COLO829 (cell line): ENCODE measurements around the gene ATG9A.

Source experiments
- DNase-seq: peaks from one replicate; pipeline ENCODE4 v3.0.0; 2012; ENCODE audit warnings: low spot score

The ATG9A gene

DNA sequence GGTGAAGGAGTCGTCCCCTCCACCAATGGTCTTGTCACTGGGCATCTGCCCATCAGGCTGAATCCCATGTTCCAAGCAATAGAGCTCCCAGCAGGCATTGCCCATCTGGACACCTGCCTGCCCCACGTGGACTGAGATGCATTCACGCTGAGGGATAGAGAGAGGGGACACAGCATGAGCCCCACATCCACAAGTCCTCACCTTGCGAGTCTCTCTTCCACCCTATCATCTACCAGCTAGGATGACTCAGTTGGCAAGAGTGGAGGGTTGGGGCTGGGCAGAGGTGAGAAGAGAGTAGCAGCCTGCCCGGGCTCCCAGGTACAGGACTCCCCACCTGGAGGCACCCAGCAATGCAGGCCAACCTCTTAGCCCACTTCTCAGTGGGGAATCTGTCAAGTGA lies 22.6 kb upstream of the ATG9A start:
- no peak for DNase-seq

DNA sequence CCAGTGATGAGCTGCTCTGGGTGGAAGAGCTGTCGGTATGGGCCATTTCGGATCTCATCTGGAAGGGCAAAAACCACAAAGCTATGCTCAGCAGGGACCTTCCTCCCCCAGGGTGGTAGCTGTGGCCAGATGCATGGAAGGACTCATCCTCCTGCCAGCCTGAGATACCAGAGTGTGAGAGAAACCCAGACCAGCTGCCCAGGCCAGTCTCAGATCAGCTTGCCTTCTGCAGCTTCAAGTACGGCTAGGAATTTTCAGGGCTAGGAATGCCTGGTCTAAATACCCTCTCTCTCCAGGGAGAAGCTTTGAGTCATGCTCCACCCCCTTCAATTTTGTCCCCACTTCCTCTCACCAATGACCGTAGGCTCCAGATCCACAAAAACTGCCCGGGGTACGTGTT lies 22.2 kb upstream of the ATG9A start:
- no peak for DNase-seq

DNA sequence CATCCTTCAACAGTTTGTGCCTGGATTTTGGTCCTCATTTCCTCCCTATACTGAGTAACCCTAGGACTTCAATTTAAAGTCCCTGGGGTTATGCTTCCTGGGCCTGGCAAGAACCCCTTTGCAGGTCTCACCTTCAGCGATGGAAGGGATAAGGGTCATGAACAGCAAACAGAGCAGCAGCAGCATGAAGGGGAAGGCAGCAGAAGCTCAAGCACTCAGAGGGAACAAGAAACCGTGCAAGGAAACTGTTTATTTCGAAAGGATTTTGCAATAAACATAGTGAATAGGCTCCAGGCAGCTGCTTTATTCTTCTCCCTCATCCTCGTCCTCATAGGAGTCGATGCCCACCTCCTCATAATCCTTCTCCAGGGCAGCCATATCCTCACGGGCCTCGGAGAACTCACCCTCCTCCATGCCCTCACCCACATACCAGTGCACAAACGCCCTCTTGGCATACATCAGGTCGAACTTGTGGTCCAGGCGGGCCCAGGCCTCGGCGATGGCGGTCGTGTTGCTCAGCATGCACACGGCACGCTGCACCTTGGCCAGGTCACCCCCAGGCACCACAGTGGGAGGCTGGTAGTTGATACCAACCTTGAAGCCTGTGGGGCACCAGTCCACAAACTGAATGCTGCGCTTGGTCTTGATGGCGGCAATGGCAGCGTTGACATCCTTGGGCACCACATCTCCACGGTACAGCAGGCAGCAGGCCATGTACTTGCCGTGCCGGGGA lies 20.8 kb upstream of the ATG9A start:
- no peak for DNase-seq

DNA sequence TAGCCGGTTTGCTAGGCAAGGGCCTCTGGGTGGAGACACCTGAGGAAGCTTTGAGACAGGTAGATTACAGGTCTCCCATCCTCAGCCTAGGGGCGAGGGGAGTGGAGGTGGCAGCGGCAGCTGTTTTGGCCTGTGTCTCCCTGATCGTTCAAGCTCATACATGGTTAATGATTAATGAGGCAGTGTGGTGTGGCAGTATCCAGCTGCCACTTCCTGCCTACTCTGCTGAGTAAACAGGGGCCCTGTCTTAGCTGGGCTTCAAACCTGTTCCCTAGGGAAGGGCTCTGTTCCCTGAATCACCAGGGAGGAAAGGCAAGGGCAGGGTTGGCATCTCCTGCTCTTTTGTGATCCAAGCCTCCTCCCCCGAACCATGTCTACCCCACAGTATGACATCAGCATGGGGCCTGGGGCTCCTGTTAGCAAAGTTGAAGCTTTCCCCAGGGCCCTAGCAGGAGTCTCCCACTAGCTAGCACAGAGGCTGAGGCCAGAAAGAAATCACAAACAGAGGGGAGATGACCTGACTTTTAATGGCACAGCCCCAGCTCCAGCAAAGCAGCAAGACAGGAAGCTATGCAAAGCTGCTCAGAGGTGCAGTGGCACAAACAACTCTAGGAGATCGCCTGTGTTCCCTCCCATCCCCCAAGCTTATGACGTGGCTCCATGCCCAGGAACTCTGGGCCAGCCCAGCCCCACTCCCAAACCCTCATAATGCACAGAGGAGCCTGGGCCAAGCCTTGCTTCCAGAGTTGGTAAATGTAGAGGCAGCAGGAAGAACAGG lies 20.0 kb upstream of the ATG9A start:
- DNase-seq = peak; percentile 64

DNA sequence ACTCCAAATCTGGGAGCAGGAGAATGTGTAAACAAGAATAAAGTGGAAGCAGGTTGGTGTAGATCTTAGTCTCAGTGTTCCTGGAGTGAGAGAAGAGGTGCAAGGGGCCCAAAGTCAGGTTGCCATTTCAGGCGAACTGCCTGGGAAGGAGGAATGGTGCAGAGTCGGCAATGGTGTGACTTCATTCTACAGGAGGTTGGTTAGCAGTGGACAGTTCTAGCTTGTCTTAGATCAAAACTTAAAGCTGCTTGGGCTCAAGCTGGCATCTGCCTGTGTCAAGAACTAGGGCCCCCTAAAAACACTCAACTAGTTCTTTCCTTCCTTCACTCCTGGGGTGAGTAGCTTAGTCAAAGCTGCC lies 19.4 kb upstream of the ATG9A start:
- no peak for DNase-seq

DNA sequence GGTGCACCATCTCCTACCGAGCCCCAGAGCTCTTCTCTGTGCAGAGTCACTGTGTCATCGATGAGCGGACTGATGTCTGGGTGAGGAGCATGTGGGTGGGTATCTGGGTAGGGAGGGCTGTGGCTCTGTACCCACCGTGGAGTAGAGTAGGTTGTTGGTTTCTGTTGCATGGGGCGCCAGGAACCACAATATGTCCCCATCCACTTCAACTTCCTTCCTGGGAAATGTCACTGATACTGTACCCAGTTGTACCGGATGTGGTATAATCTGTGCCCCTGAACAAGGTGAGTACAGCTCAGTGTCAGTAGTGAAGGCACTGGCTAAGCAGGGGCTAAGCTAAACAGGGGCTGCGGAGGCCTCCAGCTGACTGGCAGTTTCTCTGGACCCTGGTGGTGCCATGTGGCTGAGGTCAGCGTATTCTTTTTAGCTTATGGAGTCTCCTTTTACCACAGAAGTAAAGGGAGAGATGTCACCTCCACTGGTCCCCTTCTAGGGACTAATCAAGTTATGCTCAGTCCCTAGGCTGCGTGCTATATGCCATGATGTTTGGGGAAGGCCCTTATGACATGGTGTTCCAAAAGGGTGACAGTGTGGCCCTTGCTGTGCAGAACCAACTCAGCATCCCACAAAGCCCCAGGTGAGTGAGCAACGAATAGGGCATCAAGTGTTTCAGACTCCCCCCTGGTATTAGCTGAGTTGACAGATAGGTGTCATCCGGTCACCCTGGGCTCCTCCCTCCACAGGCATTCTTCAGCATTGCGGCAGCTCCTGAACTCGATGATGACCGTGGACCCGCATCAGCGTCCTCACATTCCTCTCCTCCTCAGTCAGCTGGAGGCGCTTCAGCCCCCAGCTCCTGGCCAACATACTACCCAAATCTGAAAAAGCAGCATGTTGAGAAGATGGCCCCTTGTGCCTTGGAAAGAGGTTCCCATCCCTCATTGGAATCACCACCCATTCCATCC lies 18.5 kb upstream of the ATG9A start:
- DNase-seq = no peak

DNA sequence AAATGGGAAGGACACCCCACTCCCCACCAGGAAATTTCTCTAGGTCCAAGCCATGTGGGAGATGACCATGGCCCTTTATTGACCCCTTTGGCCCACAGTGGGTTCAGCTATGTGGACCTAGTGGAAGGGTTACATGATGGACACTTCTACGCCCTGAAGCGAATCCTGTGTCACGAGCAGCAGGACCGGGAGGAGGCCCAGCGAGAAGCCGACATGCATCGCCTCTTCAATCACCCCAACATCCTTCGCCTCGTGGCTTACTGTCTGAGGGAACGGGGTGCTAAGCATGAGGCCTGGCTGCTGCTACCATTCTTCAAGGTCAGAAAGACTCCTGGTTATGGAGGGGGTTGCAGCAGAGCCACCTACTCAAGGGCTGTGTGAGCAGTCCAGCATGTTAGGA lies 17.1 kb upstream of the ATG9A start:
- DNase-seq = no peak

DNA sequence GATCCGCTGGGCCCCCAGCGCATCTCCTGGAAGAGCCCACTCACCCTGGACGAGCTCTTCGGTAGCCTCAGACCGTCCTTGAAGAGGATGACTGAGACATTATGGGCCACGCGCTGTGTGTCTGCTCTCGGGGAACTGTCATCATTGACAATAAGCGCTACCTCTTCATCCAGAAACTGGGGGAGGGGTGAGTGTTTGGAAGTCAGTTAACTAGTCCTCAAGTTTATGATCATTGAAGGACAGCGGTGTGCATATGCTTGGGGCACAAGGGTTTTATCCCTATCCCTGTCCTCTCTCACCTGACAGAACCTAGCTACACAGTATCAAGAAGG lies 16.4 kb upstream of the ATG9A start:
- no peak for DNase-seq

DNA sequence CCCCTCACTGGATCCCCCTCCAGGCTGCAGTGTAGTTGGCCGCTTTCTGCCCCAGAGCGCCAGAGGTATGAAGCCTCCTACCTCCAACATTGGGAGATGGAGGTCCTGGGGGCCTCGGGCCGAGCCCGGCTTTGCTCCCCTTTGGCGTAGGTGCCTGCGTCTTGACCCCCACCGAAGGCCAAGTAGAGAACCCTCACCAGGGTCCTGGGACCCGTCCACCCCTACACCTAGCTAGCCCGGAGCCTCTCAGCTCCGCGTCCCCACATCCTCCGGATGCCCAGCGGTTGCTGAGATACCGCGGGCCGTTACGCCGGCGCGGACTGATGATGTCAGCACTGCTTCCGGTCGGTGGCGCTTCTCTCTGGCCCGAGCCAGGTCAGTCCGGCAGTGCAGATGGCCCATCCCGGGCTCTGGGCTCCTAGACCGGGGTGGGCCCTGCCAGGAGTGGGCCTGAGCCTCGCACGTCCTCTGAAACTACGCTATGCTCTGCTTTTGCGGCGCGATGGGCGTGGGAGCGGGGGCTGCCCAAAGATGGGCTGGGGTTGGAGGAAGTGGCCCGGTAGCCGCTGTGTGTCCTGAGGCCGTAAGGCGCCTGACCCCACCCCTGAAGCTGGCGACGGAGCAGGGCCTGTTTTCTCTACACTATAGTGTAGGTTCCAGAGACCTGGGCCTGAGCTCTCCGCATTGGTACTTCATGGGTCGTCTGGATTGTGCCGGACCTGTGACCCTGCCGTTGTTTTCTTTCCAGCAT lies 15.9 kb upstream of the ATG9A start, which contains the start of the genes GLB1L and STK16:
Gene GLB1L (minus strand): TSS at position 297 of the 751 bp plus-strand sequence. CDS start 1,871 bp downstream, outside the sequence.
Gene STK16 (plus strand): TSS at position 332 of the 751 bp plus-strand sequence. CDS start 521 bp downstream, outside the sequence.
- peak; percentile 94 for DNase-seq

DNA sequence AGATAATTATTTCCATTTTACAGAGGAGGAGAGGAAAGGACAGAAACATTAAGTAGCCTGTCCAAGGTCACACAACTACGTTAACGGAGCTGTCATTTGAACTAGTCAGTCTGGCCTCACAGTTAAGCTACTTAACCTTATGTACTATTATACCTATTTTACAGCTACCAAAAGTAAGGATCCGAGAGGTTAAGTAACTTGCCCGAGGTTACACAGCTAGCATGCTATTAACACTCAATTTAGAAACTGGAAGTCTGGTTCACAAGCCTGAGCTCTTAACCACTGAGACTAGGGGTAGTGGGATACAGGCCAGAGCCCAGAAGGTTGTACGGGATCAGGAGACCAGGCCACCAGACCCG lies 15.3 kb upstream of the ATG9A start:
- no peak for DNase-seq

DNA sequence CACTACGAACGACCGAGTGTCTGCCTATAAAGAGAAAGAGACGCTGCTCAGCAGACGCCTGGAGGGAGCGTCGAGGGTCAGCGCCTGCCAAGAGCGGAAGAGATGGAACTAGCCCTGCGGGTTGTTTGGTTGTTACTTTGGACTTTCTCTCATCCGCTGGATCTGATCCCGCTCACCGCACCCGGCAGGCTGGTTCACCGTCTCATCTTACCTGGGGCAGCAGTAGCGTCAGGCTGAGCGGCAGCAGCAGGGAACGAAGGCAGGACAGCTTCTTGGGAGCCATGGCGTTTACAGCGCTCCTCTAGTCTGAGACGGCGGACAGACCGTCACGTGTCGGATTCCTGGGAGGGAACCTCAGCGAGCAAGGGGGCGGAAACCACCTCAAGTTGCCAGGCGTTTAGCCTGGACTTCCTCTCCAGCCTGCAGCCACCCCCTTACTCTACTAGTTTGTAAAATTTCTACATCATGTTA lies 13.9 kb upstream of the ATG9A start:
- DNase-seq = no peak

DNA sequence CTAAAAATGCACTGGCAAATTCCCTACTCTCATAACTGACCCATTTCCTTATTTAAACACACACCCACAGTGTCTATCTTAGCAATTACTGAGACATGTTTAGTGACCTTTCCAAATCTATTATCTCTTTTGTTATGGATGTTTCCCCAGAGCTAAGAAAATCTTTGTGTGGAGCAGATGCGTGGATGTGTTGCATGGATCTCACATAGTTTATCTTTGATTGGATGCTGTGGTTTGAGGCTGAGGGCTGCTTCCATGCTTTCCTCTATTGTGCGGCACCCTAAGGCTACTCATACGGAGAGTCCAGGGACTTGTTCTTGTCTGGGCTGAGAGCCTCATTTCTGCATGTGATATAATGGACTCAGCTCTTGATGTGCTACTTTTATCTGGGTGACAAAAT lies 4.9 kb upstream of the ATG9A start:
- no peak for DNase-seq

DNA sequence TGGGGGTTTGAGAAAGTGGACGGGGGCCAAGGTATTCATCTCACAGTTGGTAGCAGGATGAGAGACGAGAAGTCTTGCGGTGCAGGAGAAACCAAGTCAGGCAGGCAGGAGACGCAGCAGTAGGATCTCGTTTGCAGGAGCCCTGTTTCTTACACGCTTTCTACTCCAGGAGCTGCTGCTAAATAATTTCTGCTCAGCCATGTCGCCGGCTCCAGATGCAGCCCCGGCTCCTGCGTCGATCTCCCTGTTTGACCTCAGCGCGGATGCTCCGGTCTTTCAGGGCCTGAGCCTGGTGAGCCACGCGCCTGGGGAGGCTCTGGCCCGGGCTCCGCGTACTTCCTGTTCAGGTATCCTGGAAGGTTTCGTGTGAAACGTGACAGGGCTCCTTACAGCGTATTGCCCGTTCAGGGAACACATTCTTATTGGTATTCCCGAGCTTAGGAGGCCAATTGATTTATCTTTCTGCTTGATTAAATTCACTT lies 664 bp upstream of the ATG9A start:
- DNase-seq = peak; percentile 33

DNA sequence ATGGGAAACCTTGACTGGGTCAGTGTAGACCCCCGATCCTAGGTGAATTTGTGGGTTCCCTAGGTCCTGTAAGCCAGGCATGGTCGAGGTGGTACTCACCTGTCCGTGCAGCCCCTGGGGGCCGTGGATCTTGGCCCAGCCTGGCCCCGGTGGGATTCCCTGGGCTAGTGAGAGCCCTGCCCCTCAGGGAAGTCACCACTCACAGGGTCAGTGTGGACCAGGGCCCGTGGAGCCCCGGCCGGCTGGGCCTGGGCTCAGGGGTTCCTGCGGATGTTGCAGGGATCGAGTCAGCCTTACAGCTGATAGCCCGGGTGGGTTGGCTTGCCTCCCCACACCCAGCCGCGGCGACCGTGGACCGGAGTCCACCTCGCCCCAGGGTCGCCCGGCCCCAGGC lies 528 bp downstream of the ATG9A start:
- no peak for DNase-seq

DNA sequence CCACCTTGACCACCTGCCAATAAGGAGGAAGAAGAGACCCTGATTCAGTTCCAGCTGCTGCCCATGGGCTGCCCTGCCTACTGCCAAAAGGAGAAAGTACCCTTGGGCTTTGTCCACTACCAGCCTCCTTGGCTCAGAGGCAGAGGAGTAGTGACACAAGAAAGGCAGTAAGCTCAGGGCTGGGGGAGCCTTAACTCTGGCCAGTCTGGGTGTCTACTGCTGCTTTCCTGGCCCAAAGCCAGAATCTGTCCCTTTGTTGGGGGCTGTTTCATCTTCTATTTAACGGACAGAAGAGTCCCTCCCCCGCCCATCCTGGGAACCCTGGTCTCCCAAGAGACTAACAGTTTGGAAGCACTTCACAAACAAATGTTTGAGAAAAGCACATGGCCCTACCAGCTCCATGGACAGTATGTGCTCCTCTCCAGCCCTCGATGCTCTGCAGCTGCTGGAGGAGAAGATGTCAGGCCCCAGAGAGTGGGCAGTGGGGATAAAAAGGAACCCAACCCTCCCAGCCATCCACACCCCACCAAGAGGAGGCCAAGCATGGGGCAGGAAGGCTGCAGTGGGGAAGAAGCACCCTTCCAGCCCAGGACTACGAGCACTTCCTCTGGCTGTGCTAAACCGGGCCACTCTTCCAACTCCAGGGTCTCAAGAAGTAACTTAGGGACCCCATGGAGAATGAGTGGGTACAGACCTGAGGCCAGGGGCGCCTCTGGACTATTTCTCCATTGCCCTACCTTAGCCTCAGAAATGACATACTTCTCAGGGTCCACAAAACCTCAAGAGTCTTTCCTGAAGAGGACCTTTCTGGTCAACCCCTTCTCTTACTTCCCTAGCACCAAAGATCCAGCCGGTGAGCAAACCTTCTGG lies 1.2 kb downstream of the ATG9A start:
- DNase-seq = no peak

DNA sequence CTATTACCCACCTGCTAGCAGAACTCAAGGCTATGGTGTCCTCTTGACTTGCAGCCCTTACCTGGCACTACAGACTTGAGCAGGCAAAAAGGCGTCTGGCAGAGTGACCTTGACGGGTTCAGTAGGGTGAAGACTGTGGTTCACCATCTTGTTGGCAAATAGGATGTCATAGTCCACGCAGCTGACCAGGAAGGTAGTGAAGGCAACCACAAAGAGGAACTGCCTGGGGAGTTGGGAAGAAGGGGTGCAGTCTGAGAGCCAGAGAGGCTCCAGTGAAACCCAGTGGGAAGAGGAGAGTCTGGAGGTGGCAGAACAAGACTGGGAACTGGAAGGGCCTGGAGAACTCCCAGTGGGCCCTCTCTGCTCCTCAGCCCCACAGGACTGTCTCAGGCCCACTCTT lies 4.1 kb downstream of the ATG9A start:
- DNase-seq = no peak

DNA sequence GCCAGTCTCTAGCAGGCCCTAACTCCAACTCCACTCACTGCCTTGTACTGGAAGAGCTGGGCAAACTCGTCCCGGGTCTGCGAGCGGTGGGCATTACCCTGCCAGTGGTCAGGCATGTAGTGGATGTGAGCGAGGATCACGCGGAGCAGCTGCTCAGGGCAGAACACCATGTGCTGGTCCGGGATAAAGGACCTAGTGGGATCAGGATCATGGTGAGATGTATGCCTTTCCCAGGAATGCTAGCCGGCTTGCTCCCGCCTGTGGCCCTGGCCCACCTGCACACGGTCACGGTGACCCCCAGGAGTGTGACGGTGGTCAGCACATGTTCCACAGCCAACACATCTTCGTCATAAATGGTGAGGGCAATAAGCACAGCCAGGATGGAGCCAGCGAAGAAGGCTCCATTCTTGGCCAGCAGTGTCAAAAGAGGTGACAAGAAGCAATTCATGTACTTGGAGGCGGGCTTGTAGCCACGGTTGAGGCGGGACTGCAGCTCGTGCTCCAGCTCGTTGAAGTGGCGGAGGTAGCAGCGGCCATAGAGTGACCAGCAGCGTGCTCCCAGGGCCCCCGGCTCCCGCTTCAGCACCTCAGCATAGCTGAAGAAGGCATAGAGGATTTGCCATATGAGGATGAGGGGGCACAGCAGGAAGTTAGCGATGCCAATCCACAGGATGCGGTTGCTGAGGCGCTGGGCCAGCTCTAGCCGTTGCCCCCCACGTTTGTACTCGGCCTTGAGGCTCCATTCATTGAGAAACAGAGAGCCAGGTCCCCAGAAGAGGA lies 5.4 kb downstream of the ATG9A start:
- DNase-seq = no peak

DNA sequence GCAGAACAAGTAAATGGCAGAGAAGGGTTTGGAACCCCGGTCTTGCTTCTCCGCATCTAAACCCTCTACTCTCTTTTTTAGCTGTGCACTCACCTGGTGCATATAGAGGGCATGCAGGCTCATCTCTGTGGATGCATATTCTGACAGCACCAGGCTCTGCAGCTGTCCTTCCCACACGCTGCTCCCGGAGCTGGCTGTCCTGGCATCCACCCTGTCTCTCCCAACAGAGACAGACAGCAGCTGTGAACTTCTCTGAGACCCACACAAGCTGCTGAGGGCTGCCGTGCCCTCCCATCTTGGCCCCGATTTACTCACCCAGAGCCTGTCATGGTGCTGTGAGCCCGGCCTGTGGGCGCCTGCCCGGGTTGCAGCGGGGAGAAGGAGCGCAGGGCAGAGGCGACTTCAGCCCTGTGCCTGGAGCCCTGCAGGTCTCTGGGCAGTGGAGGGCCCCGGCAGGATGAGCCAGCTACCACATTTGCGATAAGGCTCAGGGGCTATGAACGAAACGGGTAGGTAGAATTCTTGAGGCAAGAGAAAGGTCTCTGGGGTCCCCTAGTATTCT lies 7.4 kb downstream of the ATG9A start:
- no peak for DNase-seq

DNA sequence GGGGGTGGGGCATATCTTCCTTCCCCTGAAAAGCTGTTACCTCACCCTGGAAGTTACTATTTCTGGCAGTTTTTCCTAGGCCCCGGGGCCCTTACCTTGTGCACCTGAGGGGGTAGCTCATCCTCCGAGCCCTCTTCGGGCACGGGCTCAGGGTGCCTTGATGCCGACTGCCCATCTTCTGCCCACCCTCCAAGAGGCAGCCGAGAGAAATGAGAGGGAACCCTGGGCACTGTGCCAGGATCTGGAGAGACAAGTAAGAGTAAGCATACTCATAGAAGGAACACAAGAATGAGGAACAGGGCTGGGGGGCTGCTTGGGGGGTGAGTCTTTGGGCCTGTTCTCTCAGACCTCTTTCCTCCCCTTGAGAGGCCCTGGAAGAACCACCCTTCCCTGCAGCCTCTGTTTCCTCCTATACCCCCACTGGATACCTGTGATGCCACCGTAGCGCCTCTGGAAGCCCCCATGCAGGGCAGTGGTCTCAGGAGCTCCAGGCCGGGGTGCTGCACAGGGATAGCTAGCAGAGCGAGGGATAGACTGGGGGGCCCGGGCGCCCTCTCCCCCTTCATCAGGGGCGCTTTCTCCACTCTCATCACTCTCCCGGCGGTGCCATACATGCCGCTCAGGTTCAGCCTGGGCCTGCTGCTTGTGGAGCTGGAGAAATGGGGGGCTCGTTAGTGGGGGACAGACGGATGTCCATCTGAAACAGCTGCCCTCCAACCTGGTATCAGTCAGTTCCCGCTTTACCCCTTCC lies 8.6 kb downstream of the ATG9A start:
- DNase-seq = no peak
